ENCODE data around the gene TRAPPC2.
"Not testable (repeated sequence)": the region's sequence is repeated elsewhere in the genome, so short reads cannot be mapped to it uniquely, and the experiment has no call there.

The TRAPPC2 gene

GRCh38 chrX:13742397-13743176 is 8.2 kb upstream of the TRAPPC2 start:
- no peak for DNase-seq

DNA sequence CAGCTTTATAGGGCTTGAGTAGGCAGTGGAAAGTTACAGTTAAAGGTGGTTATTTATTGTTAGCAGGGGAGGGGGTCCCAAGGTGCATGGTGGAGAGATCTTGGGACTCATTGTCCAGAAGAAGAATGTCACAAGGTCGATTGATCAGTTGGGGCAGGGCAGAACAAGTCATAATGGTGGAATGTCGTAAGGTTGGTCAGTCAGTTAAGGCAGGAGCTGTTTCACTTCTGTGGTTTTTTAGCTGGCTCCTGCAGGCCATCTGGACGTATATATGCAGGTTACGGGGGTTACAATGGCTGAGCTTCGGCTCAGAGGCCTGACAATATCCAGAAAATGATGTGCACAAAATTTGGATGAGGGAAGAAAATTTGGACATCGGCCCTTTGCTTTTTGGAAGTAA is 7.3 kb upstream of the TRAPPC2 start:
- DNase-seq = no peak

GRCh38 chrX:13733506-13733905 is 914 bp downstream of the TRAPPC2 start:
- DNase-seq = peak; percentile 26

DNA sequence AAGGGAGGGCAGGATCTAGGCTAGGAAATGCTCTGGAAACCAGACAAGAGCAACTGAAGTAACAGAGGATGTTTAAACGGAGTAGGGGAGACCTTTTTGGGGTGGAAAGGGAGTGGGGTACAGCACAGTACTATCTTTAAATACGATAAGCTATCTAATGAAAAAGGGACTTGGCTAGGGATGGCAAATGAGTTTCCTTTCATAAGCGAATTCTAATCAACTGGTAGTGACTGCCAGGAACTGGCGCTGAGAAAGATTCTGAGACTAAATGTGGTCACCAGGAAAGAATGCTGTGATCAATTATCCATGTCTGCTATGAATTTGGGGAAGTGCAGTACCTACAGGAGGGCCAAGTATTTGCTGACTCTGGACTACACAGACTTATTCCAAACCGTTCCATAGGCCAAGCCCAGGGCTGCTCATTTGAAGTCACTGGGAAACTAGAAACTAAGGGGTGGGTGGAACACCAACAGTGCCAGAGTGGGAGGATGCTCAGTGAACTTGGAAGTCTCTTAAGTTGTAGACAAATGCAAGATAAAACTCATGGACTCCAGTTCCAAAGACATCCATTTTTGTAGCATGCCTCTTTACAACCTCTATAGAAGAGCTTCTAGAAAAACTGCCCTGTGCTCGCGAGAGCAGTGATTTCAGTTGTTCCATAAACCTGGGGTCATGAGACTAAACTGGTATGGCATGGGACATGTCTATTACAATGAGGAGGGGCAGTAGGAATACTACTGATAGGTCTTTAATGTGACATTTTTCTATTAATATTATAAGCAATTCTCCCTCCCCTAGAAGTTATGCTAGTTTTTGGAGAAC is 2.0 kb downstream of the TRAPPC2 start:
- DNase-seq = peak; percentile 20

DNA sequence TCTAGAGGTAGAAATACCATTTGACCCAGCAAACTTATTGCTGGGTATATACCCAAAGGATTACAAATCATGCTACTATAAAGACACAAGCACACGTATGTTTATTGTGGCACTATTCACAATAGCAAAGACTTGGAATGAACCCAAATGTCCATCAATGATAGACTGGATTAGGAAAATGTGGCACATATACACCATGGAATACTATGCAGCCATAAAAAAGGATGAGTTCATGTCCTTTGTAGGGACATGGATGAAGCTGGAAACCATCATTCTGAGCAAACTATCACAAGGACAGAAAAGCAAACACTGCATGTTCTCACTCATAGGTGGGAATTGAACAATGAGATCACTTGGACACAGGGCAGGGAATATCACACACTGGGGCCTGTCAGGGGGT is 3.9 kb downstream of the TRAPPC2 start:
- not testable (repeated sequence) for DNase-seq

GRCh38 chrX:13726583-13726982 is 7.8 kb downstream of the TRAPPC2 start:
- not testable (repeated sequence) for DNase-seq

DNA sequence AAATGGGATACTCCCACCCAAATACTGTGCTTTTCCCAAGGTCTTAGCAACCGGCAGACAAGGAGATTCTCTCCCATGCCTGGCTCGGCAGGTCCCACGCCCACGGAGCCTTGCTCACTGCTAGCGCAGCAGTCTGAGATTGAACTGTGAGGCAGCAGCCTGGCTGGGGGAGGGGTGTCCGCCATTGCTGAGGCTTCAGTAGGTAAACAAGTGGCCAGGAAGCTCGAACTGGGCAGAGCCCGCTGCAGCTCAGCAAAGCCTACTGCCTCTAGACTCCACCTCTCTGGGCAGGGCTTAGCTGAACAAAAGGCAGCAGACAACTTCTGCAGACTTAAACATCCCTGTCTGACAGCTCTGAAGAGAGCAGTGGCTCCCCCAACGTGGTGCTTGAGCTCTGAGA is 9.5 kb downstream of the TRAPPC2 start:
- DNase-seq = not testable (repeated sequence)

GRCh38 chrX:13721819-13722519 is 12.5 kb downstream of the TRAPPC2 start:
- no peak for DNase-seq

DNA sequence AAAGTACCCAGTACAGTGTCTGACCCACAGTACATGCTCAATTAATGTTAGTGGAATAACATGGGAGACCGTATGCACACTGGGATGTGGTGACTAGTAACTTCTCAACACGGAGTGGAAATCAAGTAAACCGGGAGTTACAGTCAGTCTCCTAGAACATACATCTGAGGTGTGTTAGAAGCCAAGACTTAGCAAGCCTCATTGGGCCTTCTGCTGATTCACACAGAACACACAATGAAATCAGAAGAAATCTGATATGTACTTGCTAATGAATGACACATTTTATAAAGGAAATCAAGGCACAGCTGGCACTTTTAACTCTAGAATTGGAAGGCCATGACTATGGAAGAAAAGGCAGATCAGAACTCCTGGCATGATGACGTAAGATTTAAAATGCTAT is 13.0 kb downstream of the TRAPPC2 start:
- DNase-seq = no peak

GRCh38 chrX:13719192-13719856 is 15.1 kb downstream of the TRAPPC2 start:
- DNase-seq = peak; percentile 28

GRCh38 chrX:13717700-13718472 is 16.5 kb downstream of the TRAPPC2 start:
- peak; percentile 40 for DNase-seq

- DNase-seq = no peak
Observed at GRCh38 chrX:13716905-13717304, 17.5 kb downstream of the TRAPPC2 start.

DNA sequence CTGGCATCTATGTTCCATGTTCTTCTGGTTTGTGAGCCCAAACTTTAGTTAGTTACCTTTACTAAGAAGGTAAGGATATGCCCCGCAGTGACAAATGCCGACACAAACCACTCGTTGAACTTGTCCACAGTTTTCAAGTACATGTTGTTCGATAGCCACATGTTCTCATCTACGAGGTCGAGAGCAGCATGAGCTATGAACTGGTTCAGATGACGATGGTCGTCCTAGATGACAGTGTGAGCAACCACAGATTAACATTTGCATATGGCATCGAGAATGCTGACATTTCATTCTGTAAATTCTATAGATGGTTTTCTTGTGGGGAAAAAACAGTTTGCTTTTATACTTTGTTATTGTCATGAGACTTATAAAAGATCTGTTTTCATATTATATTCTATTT is 18.0 kb downstream of the TRAPPC2 start:
- DNase-seq = no peak

- DNase-seq = no peak
Observed at GRCh38 chrX:13711141-13711540, 23.3 kb downstream of the TRAPPC2 start.

DNA sequence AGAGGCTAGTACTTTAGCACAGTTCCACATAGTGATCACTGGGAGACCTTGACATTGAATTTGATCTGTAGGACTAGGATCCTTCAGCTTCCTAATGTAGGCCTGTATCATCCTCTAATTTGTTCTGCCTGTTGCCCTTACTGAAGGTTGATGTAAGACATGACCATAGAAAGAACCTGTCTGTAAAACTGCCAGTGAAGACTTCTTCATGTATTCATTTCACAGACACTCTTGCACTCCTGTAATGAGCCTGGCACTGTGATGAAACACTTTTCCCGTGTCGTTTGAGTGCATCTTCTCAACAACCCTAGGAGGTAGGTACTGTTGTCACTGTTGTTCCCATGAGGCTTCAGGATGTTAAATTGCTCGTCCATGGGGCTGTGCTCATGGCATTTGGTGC is 30.8 kb downstream of the TRAPPC2 start:
- no peak for DNase-seq

DNA sequence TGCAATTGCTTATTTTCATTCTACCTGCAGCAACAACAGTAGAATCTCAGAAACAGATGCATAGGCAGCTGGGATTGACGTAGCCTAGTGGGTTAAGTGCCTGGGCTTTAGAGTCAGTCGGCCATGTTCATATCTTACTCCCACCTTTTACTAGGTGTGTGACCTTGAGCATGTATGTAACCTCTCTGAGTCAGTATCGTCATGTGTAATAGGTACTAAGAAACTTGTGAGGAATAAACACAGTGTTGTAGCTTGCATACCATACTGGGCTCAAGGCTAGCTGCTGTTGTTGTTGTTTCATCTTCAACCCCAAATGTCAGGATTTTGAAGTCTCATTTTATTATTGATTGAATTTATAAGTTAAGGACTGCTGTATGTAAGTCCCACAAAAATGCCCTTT is 31.3 kb downstream of the TRAPPC2 start:
- DNase-seq = no peak

DNA sequence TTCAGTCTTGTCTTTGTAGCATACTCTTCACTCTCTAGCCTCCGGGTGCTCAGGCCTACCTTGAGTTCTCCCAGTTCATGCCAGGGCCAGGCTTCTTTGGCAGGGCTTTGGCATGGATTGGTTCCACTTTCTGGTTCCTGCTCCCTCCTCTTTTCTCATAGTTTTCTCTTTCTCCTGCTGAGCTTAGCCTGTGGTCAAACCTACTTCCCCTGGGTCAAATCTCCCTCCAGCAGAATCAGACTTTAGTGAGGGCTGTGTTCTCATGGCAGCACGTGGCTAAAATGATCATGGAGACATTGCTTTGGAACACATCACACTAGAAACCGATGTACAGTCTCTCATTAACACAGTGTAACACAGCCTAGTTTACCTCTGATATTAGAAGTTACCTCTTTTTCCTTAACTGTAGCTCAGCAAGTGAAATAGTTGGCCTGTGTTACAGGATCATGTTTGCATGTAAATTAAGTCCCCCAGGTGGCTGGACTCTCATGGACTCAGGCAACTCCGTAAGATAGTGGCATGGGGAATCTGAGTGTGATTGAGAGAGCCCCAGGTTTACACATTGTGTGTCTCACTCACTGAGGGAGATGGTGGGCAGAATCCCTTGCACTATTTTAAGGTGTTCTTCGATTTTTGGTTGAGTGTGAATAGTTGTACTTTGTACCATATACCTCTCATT is 32.2 kb downstream of the TRAPPC2 start:
- no peak for DNase-seq

DNA sequence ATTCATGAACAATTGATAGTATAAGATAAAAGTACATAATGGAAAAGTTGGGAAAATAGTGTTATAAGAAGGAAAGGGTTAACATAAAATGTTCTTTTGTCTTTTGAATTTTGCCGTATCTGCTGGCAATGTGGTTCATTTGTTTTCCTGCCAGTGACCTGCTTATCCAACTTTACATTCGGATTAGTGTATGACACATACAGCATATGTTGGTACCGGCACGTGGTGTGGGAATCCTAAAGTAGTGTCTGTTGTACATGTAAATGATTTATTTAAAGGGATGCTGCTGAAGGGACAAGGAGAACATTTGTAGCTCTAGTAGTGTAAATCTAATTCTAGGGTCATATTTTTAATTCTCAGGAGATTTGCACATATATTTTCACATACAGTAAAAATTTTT is 34.0 kb downstream of the TRAPPC2 start:
- DNase-seq = no peak

GRCh38 chrX:13699183-13699826 is 35.1 kb downstream of the TRAPPC2 start:
- DNase-seq = no peak

- DNase-seq = no peak
Observed at GRCh38 chrX:13698432-13698831, 36.0 kb downstream of the TRAPPC2 start.

DNA sequence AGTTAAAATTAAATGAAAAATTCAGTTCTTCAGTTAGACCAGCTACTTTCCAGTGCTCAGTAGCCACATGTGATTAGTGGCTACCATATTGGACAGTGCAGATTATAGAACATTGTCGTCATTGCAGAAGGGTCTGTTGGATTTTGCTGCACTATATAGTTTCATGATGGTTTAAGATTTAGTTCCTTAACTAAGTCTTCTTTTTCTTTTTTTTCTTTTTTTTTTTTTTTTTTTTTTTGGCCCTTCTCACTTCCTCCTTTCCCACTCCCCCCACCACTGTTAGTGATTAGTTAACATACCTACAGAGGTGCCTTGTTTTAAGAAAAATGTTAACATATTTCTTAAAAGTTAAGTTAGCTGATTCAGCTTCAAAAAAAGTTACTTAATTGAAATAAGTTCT is 36.4 kb downstream of the TRAPPC2 start:
- no peak for DNase-seq

Measured in kidney glomerular epithelial cell (primary cell).